NCI-H2196 treated with DMSO at 0.1 percent for 48 hours (cell line): Measurements from ENCODE around the gene ZEB2.

Experiments used
- DNase-seq: peaks from one replicate; lab custom pipeline; 2025; ENCODE audit not compliant: unreplicated experiment; lab: John Stamatoyannopoulos, UW

Gene ZEB2

DNA sequence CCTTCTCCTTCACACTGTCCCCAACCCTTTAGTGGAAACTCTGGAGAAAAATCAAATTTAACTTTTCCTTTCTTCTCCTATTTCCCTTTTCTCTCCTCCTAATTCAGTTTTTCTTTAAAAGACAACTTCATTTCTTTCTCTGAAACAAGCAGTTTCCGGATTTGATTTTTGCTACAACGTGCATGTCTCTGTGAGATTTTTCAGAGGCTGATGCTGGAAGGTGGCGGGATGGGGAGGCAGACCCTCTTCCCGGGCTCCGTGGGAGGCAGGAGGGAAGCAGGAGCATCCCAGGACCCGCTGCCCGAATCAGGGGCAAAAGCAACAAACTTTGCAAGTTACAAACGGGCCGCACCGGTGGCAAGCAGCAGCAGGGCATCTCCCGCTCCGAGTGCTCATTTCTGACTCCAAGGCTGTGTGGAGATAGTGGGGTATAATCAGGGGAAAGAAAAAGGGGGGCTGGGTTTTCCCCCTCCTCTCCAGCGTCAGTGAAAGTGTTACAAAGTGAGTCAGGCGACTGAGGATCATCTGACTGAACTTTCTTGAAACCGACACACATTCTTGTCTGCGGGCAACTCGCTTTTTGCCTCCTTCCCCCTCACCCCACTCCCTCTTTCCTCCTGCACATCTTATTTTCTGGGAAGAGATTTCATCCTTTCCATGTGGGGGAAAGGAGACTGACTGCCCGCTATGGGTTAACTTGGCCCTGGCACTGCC lies 6.4 kb downstream of the ZEB2 start:
- DNase-seq: no peak

DNA sequence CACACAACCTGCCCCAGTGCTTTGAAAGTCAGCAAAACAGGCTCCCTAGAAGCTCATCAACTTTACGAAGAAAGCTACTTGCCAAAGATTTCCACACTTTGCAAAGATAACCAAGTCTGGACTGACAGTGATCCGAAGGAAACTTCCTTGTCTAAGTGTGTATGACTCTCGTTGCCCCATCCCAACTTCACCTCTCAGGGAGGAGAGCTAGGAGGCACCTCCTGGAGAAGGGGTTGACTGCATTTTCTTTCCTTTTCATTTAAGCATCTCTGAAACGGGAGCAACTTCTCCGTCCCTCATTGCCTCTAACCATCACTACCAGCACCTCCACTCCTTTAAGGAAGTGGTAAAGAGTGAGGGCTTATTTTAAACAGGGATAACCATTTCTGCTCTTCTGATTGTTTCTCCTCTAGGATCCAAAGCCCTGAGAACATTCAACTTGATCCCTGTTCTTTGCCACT lies 7.0 kb downstream of the ZEB2 start:
- no peak for DNase-seq

DNA sequence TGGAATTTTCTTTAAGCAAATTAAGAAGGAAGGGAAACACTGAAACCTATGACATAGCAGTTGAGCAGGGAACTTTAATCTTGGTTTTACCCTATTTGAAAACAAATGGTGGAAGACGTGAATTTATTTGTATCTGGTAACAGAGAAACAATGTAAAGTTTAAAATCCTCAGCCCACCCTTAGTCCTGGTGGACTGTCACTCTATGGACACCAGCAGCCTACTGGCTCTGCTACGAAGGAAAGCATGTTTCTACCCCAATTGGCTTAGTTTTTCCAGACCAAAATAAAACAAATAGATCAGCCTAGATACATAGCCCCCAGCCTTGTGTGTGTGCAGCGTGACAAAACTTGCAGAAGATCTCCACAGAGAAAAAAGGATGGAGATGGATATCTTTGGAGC lies 7.4 kb downstream of the ZEB2 start:
- DNase-seq: no peak

DNA sequence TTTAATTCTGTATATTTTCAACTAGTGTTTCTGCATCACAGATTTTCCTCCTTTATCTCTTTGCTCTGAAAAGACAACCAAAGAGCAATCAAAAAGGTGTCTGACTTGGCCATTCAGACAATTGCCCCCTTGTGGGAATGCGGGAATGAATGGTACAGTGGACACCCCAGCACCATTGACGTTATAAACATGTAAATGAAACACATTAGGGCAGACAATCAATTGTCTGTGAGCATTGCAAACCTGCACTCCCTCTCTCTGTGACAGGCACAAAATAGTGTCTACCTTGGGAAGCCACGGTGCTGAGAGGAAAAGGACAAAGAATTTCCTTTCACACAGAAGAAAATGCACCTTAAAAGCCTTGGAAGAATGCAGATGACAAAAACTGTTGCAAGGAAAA lies 8.0 kb downstream of the ZEB2 start:
- no peak for DNase-seq

DNA sequence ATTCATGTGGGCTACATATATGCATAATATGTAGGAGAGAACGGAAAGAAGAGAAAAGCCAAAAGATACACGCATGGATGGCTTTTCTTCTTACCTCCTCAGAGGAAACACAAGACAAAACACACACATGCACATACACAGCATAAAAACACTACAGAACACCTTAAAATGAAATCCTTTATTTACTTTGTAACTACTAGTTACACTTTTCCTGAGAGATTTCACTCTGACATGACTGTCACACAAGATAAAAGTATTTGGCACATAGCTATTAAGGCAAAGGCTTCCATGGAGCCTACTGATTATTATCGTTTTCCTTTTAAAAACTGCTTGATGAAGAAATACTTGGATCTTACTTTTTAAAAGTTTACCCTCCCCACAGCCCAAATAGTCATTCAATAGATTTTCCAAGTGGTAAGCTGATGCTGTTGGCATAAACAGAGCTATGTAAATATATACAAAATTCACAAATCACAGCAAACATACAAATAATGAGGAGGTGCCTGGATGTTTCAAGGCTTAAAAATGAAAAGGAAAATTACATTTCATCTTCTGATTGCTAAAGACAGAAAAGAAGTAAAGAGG lies 8.6 kb downstream of the ZEB2 start:
- no peak for DNase-seq

DNA sequence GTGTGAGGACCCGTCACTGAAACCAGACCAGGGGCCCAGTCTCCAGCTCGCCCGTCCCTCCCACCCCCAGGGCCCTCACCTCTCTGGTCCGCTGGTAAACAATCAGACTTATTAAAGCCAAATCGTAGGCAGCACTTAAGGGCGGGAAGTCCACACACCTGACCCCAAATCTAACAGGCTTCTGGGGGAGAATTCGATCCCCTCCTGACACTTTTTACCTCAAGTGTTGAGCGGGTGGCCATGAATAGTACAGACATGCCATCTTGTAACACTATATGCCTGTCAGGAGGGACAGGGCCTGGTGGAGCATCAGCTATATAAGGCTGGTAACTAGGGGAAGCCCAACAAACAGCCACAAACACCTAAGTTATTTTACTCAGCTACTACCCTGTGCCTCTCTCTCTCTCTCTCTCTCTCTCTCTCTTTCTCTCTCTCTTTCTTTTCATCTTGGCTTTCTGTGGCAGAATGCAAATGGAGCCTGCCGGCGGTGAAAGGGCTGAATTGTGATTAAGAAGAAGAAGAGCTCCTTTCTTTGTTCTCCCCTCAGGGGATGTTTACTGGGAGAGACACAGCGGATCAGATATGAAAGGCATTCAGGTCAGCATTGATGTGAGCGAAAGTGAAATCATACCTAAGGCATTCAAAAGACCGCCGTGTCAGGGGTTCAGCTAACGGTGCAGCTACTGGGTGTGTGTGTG lies 9.5 kb downstream of the ZEB2 start:
- no peak for DNase-seq

DNA sequence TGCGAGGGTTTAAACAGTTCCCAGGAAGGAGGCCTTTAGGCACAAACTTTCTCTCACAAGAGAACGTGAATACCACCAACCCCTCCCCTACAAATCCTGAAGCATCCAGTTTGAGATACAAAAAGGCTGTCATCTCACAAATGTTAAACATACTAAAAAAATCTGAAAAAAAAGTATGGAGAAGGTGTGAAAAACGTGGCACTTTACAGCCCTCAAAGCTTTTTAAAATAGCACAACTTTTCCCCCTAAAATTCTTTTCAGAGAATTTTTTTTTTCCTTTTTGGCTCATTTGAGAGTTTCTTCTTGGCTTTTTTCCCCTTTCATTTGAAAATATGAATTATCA lies 10.1 kb downstream of the ZEB2 start:
- DNase-seq: no peak

DNA sequence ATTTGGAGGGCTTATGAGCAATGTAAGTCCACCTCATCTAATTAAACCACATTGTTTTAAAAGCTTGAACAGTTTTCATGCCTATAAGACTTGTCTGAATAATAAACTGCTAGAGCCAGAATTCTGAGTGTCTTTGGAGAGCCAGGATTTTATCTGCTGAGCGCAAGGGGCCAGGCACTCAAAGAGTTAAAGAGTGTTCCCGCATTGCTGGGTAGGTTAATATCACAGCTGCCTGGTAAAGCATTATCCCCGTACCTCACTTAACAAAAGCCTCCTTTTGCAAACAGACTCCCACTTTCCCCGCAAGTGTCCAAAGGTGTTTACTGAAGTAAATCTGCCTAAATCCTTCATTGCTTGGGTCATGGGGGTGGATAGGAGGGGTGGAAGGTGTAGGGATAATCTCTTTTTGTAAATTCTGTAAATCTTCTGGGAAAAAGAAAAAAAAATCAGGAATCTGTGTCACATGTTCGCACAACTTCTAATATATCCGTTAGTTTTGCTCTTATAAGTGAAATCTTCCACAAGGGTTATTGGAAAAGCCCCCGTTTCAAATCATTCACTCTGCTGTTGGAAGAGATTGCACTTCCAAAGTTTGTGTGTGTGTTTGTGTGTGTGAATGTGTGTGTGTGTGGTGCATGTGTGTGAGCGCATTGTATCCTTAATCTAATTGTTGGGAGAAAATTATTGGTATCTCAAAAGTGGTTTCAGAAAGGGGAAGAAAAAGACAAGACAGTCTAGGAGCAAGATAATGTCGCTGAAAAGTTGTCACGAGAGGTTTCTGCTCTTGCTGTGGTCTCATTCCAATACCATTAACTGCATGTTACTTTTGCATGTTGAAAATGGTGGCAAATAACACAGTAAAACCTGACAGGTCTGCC lies 10.7 kb downstream of the ZEB2 start:
- DNase-seq: no peak

DNA sequence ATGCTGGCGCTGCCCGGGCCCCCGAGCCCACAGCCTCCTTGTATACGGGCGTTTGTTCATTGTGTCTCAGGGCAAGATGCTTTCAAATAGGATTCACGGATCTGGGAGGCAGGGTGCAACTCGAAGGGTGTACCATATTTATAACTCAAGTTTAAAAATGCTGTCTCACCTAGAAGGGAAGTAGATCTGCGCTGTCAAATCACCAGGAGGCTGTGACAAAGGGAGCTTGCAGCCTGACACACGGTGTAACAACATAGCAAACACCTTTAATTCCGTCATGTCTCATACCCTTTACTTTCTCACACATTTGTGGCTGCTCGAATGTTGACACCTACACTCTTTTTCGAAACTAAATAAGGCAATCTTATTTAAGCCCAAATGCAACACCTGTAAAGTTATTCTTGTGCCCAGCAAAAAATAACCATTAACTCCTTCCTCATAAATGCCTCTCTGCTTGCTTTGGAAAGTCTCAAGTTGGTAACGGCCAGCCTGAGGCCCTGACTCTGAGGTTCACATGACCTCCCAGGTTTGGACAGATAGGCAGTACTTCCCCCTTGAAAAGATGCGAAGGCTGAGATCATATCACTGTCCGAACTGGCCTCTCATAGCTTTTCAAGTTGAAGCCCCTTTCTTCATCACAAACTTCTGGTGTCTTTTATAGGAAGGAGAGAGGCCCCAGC lies 11.6 kb downstream of the ZEB2 start:
- DNase-seq: no peak

DNA sequence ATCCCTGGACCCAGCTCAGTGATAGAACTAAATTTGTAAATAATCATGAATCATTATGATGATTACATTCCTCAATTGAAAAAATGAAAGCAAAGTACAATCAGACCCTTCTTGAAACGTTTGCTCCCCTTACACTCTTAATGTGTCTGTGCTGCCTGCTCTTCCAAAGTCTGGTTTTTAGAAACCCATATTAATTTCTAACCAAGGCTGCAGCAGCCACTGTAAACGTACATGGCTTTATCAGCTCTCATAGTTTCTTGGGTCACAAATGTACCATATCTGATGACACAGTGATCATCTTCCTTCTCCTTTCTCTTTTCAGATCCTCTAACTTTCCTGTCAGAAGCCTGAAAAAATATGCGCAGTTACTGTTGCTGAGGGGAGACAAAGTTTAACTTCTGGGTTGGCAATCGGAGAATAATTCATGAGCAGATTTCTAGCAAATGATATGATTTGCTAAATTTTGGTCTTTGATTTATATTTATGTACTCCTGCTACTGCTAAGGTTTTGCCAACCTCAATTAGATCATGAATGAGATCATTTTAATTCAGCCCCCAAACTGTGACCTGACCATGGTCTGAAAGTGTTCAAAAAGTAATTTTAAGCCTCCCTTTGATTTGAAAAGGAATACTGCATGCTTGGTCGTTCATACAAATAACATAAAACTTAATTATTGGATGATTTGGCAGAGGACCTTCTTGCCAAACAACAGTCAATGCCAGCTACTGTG lies 12.3 kb downstream of the ZEB2 start:
- DNase-seq: no peak

DNA sequence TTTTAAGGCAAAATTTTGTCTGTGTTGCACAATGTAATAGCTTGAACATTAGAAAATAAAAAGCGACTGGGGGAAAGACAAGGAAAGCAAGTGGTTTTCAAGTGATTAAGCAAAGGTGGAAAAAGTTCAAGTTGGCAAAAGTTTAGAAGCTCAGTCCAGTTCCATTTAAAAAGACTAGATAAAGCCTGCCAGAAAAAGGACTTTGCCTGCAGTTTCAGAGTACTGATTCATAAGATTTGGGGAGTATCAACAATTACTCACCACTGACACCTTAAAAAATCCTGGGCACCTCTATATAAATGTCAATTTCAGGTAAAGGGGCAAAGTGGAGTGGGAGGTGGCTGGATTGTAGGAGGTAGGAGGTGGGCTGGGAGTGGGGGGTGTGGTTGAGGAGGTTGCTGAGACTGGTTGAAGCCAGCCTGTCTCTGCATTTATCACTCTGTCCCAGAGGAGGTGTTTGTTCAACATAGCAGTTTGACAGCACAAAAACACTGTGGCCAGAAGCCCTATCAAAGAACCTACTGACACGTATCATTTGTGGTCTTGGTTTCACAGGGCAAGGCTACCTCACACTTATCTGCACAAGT lies 14.6 kb downstream of the ZEB2 start:
- no peak for DNase-seq

DNA sequence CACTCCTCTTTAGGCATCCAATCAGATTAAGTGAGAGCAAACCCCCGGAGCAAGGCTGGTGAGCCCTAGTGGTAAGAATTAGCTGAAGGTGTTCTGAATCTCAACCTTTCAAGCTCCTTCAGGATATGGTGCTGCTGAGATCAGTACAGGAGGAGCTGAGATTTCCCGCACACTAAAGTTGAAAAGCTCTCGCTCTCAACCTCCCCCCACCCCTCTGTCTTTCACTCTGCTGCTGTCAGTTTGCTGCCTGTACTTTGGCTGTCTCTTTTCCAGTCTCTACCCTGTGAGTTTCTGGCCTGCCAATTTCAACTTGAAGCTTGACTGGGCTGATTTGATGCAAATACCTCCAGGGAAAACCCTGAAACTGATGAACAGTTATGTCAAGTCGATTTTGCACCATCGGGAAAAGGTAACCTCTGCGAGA lies 15.7 kb downstream of the ZEB2 start:
- DNase-seq: no peak

DNA sequence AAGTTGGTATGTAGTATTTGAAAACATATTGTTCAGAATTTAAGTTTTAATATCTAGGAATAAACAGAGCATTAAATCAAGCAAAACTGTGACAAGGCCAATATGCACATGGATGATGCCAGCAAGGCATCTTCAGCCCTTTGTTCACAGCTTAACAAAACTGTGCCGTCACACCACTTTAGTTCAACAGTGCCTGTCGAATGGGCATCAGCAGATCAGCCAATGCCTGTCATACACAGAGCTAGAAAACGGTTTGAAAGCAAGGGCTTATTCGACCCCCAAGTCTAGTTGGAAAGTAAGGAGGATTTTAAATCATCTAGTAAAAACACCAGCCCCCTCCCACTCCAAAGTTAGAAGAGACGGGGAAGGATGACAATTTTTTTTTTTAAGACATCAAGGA lies 16.7 kb downstream of the ZEB2 start:
- DNase-seq: no peak

DNA sequence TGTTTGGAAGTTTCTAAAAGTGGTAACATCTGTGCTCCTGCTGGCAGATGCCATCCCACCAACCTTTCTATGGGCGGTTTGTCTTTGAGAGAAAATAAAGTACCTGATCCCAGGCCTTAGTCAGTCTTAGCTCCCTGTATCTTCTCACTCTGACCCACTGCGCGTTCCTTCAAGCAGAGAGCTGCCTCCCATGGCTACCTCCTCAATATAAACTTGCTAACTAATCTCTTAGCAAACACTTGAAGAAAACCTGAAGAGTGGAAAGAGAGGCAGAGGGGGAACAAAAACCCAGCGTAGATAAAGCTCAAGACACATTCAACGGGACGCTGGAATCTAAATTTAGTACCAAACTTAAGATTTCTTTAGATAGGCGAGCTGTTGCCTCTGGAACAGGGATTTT lies 17.6 kb downstream of the ZEB2 start:
- no peak for DNase-seq

DNA sequence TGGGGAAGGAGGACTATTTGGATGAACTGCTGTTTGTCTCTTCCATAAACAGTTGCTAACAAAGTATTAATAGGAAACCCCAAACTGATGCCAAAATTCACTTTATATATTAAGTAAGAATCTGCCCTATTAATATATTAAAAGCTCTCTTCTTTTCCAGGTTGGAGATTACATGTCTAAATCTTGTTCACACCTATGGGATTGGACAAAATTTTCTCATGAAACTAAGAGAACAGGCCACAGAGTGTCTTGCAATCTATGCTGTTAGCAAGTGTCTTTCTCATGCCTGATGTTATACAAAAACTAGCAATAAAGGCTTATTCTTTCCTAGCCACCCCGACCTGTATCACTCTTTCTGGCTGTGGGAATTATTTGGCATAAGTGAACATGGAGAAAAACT lies 18.3 kb downstream of the ZEB2 start:
- no peak for DNase-seq

DNA sequence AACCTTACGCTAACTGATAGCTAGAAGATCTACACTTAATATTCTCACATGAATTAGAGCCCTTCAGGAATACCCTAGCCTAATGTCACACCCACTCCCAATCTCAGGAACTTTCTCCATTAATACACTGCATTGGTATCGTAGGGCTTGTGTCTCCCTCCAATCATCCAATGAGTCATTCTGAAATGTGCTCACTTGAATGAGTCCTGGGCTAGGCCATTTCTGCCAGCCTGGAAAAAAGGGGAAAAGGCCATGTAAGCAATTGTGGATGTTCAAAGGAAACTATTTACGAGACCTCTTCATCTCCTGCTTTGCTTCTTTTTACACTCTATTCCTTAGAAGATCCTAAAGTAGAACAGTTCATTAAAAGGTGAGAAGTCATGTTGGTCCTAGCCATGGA lies 18.8 kb downstream of the ZEB2 start:
- no peak for DNase-seq

DNA sequence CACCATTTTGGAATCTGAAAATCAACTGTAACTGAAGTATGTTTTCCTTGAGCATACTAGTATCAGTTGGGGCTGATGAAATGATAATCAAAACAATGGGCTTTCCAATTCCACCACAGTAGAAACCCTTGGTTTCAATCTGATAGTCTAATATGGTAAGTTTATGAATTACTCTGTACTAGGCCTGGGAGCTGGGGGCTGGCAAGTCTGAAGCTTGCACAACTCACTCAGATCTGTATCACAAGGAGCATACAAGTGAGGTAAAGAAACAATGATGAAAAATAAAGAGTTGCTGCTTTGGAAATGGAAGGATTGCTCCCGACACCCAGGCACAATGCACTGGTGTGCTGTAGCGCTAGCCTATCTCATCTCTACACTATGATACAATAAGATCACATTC lies 19.4 kb downstream of the ZEB2 start:
- no peak for DNase-seq

DNA sequence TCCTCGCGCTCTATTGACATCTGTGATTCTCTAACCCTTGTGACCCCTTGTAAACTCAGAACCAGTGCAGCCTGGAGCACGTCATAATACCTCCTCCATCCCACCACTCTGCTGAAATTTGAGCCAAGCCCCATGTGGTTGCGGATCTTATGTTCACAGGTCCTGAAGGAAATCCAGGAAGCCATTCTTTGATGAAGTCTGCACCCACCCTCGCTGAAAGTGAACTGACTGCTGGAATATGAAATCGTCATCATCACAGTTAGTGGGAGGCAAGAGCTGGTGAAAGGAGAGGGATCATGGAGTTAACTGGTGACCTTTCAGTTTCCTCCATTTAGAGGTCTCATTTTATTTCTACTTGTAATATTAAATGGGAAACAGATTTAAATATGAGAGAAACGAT lies 21.6 kb downstream of the ZEB2 start:
- DNase-seq: no peak

DNA sequence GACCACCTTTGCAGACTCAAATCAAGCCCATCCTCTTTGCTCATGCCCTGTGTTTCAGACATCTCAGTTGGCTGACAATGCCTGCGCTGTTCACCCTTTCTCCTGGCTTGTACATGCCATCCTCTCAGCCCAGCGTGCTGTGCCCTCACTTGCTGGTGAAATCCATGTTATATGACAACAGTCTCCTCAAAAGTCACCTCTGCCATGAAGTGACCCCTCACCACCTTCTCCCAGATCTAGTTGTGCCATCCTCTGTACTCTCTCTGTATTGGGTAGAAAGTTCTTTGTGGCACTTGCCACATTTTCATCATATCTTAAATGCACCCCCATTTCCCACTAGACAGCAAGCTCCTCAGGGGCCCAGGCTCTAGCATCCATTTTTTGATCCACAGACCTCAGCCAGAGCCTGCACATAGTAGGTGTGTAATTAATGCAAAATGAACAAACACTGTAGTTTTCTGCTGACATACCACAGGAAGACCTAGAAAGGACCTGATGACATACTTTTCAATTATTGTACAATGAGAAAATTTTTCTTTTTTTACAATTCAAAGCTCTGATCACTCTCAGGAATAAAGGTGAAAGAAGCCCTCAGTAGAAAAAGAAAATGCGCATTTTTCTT lies 22.8 kb downstream of the ZEB2 start:
- DNase-seq: no peak
